Endothelial cell of umbilical vein (primary cell): ENCODE results near the gene SYNJ1.

Source experiments
- CTCF ChIP-seq, 2 donors: IDR thresholded peaks; 1 replicate in 1 of 2; 2 replicates in 1 of 2; pipeline ENCODE4 v1.5.1; 2011; ENCODE audit warnings: low read length in 2 of 2, mild to moderate bottlenecking in 2 of 2, moderate library complexity in 2 of 2, control low read depth in 1 of 2, inconsistent platforms in 1 of 2, low read depth in 1 of 2; ENCODE audit not compliant: insufficient read depth in 1 of 2; ENCODE audit errors: extremely low read depth in 1 of 2
- EZH2 ChIP-seq: IDR thresholded peaks from 2 replicates; pipeline ENCODE4 v1.6.1; 2012; ENCODE audit warnings: borderline replicate concordance, low read depth, mild to moderate bottlenecking, moderate library complexity, low read length, inconsistent platforms; ENCODE audit not compliant: severe bottlenecking
- MAX ChIP-seq: IDR thresholded peaks from 2 replicates; pipeline ENCODE4 v1.6.1; 2011; ENCODE audit not compliant: insufficient read depth, insufficient read length
- POLR2A ChIP-seq: IDR thresholded peaks from 2 replicates; pipeline ENCODE4 v1.6.1; 2012; ENCODE audit warnings: low read depth, mild to moderate bottlenecking, control low read depth, low read length

GRCh38 chr21:32666258-32666657 is 61.6 kb downstream of the SYNJ1 start:
- no peak for TF ChIP-seq POLR2A
- no peak for TF ChIP-seq CTCF (IDR thresholded peaks at IDR 0.05; ENCODE audit: extremely low read depth in 1 of 2, insufficient read depth in 1 of 2, low read depth in 1 of 2, low read length in 2 of 2)
- TF ChIP-seq EZH2, result no peak
- no peak for TF ChIP-seq MAX
